HG03575 (cell line): ENCODE results near the gene ZBTB32.

Source experiments
- ATAC-seq: cut with Tn5 transposase; IDR thresholded peaks from one replicate; pipeline ENCODE4 v1.9.1; 2021; ENCODE audit not compliant: unreplicated experiment, insufficient number of reproducible peaks, low FRiP score; ENCODE audit errors: extremely low read depth

The ZBTB32 gene

DNA sequence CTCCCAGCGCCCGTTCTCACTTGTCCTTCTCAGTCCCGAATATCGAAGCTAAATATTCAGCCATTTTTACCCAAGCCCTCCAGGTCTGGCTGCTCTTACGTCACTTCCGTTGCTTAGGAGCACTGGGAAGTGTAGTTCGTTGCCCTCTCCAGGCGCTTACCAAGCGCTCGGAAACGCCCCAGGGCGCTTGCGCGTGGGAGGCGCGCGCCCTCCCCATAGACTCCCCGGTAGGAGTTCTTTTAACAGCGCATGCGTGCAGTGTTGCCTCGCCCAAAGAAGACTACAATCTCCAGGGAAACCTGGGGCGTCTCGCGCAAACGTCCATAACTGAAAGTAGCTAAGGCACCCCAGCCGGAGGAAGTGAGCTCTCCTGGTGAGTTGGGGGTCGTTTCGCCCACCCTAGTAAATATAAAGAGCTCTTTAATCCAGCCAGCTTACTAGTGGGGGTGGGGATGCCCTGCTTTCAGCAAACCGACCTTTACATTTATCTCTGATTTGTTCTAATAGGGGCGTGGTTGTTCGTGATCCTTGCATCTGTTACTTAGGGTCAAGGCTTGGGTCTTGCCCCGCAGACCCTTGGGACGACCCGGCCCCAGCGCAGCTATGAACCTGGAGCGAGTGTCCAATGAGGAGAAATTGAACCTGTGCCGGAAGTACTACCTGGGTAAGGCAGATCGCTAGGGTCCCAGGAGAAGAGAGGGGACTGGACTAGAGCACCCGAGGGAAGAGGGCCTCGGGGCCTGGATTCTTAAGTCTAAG, 41.1 kb downstream of the ZBTB32 start, which contains the start of the genes PSENEN and U2AF1L4:
Gene PSENEN, plus strand, starts transcription at position 324 of the 759 bp plus-strand sequence. Its CDS starts 280 bp downstream, at position 604.
Gene U2AF1L4, minus strand, starts transcription at position 91 of the 759 bp plus-strand sequence. Its CDS starts 27 bp downstream, at position 64.
- no peak for ATAC-seq

GRCh38 chr19:35746087-35746462, 41.7 kb downstream of the ZBTB32 start:
- no peak for ATAC-seq

DNA sequence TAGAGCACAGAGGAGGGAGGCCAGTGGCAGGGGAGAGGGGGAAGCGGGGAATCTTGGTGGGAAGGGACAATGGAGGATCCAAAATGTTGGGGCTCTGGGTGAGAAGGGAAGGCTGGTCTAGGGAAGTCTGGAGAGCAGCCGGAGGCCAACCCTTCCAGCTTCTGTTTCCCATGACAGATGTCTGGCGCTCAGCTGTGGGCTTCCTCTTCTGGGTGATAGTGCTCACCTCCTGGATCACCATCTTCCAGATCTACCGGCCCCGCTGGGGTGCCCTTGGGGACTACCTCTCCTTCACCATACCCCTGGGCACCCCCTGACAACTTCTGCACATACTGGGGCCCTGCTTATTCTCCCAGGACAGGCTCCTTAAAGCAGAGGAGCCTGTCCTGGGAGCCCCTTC, 42.2 kb downstream of the ZBTB32 start:
- ATAC-seq: no peak

DNA sequence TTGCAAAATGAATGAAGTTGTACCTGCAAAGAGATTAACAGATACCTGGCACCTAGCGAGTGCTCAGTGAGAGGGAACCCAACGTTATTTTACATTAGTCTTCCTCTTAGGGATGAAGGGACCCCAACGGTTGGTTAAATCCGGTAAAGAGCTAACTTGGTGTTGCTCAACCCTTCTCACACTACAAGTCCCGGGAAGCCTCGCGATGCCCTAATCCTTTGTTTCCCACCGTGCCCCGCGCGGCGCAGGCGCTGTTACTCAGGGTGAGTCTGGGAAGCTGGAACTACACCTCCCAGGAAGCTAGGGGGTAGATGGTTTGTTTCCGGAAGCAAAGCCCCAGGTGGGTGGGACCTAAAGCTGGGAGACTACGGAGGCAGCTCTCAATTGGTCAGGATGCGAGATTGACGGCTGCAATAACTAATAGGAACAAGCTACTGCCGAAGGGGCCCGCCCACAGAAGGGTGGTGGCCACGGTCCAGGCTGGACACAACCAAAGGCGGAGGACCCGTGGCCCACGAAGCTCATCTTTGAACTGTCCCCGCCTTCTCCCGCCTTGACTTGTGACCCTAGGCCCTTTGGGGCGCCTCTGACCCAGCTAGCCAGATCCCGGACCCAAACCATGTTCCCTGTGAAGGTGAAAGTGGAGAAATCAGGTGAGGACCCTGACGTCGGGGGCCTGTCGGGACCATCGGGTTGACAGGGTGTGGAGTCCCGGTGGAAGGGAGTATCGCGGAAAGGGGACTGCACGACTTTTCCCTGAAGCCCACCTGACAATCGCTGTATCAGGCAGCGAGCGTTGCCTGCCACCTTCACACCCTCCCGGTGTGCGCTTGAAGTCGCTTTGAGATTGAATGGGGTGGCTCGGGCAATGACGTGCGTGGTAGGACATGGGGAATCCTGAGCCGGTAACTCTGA, 44.0 kb downstream of the ZBTB32 start, which contains the start of gene LIN37:
Gene LIN37, plus strand, starts transcription at position 471 of the 915 bp plus-strand sequence. Its CDS starts 149 bp downstream, at position 620.
- peak; percentile 48 for ATAC-seq

- no peak for ATAC-seq
Measured at GRCh38 chr19:35750167-35750566, 45.8 kb downstream of the ZBTB32 start.

GRCh38 chr19:35751839-35752745, 47.7 kb downstream of the ZBTB32 start:
- no peak for ATAC-seq

DNA sequence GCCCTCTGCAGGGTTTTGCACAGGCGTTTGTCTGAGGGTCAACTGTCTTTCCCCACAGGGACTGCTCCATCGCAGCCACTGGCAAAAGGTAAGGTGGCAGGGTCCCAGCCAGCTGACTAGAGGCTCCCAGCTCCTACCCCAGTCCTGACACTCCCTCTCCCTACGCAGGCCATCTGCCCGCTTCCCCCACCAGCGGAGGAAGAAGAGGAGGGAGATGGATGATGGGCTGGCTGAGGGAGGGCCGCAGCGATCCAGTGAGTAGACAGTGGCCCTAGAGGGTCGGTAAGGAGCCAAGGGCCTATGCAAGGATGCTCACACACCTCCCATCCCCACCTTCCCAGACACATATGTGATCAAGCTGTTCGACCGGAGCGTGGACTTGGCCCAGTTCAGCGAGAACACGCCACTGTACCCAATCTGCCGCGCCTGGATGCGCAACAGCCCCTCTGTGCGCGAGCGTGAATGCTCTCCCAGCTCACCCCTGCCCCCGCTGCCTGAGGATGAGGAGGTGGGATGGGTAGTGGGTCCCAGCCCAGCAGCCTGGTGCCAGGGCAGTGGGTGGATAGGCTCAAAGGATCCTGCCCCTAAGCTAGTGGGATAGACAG, 48.5 kb downstream of the ZBTB32 start:
- ATAC-seq: no peak

DNA sequence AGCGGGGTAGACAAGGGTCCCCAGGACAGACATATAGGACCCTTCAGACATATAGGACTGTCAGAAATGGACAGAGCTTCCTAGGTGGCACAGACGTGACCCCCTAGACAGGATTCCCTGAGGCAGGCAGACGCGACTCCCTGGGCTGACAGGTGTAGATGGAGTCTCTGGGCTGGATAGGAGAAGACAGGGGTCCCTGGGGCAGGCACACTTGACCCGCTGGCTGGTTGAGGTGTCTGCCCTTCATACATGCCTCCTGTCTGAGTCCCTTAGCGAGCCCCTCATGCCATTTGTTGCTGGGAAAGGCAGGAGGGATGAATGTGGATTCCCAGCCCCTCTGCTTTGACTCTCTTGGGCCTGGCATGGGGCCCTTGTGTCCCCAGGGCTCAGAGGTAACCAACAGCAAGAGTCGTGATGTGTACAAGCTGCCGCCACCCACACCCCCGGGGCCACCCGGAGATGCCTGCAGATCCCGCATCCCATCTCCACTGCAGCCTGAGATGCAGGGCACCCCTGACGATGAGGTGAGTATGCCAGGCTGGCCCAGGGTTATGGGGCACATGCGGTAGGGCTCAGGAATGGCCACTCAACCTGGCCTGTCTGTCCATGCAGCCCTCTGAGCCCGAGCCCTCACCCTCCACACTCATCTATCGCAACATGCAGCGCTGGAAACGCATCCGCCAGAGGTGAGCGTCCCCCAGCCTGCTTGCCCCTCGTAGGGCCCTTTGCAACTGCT, 49.4 kb downstream of the ZBTB32 start:
- no peak for ATAC-seq

GRCh38 chr19:35754370-35755130, 50.2 kb downstream of the ZBTB32 start:
- ATAC-seq: no peak

- no peak for ATAC-seq
Measured at GRCh38 chr19:35755131-35755549, 50.8 kb downstream of the ZBTB32 start.

GRCh38 chr19:35755550-35756376, 51.4 kb downstream of the ZBTB32 start:
- ATAC-seq: no peak

GRCh38 chr19:35756377-35757230, 52.2 kb downstream of the ZBTB32 start, which contains the start of gene HSPB6:
HSPB6 (minus strand) TSS chr19:35757029; CDS start chr19:35757008, 21 bp downstream.
- no peak for ATAC-seq

DNA sequence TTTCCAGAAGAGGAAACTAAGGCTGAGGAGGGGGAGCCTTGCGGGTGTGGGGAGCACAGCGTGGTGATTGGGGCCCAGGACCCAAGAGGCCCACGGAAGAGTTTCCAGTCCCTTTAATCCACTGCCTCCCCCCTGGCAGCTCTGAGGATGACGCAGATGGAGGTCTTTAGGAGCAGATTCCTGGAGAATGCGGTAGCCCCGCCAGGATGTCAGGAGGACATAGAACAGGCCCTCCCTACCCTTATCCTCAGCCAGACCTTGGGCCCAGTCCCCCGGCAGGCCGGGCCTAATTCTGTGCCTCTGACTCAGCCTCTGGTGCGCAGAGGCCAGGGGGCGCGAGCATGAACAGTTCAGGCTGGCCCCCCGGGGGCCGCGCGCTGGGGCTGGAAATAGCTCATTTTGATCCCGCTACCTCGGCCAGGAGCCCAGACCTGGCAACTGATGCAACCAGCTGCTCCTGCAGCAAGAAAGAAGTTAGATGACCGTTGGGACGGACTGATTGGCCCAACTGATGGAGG, 52.9 kb downstream of the ZBTB32 start:
- no peak for ATAC-seq

GRCh38 chr19:35757749-35758608, 53.6 kb downstream of the ZBTB32 start, which contains the start of gene PROSER3:
PROSER3 (plus strand) TSS chr19:35758176; CDS start chr19:35758216, 40 bp downstream.
- ATAC-seq: peak; percentile 67
